GM12878 (cell line): Measurements from ENCODE around the gene MAPK8IP3. TPM values are rescaled to one million over a fixed set of nuclear protein-coding genes. Genes with fewer than 3 reads are reported as not detected.

Experiments used
- ATAC-seq: fragments of 200-7000 bp; cut with Tn5 transposase; 3 replicates; pipeline ENCODE4 v1.9.1; 2020; ENCODE audit warnings: mild to moderate bottlenecking, moderate library complexity
- BruUV-seq: library from RNA; stranded (reverse); fragments of 400-500 nt; replicated peaks from 2 replicates; lab custom pipeline; 2021; lab: Mats Ljungman, UMichigan
- CTCF ChIA-PET: fragments of 300-600 bp; sonication (Branson Sonifier 250); formaldehyde crosslinking; extraction: SDS; loops from one replicate; lab custom pipeline; 2021; ENCODE audit warnings: inconsistent platforms; lab: Yijun Ruan, JAX
- POLR2A ChIA-PET: fragments of 350-600 bp; formaldehyde crosslinking; extraction: SDS; loops from one replicate; lab custom pipeline; 2021; ENCODE audit warnings: inconsistent platforms; lab: Charles Lee
- RAD21 ChIA-PET: fragments of 300-600 bp; sonication (Branson Sonifier 250); formaldehyde crosslinking; loops from one replicate; lab custom pipeline; 2023; ENCODE audit warnings: antibody characterized with exemption; ENCODE audit not compliant: unreplicated experiment; lab: Charles Lee
- SMC1A ChIA-PET: fragments of 300-600 bp; sonication (Branson Sonifier 250); formaldehyde crosslinking; loops from one replicate; lab custom pipeline; 2023; ENCODE audit not compliant: unreplicated experiment, uncharacterized antibody; lab: Charles Lee
- DNase-seq: peaks from one replicate; pipeline ENCODE4 v3.0.0-alpha.2; 2011; ENCODE audit warnings: low read depth, low spot score
- FAIRE-seq: peaks from 3 replicates; lab custom pipeline; 2011; peaks lifted over from hg19 to GRCh38; lab: Jason Lieb, UNC
- H2AFZ ChIP-seq: 2 replicates; pipeline ENCODE4 v1.6.0; 2011; ENCODE audit warnings: low read depth, low read length, control low read depth; ENCODE audit not compliant: control insufficient read depth
- H3K27ac ChIP-seq: 2 replicates; pipeline ENCODE4 v1.5.1; 2011; ENCODE audit warnings: control low read depth; ENCODE audit not compliant: control insufficient read depth, insufficient read depth
- H3K27me3 ChIP-seq, 2 experiments: replicated peaks in 1 of 2; 2 replicates each; pipeline versions ENCODE4 v1.6.0 to v1.6.1; 2011; ENCODE audit warnings: low read length in 1 of 2; ENCODE audit not compliant: control insufficient read depth in 2 of 2, insufficient read depth in 2 of 2
- H3K36me3 ChIP-seq, 2 experiments: 2 replicates each; pipeline ENCODE4 v1.5.1; 2011; ENCODE audit warnings: low read length in 1 of 2; ENCODE audit not compliant: control insufficient read depth in 2 of 2, insufficient read depth in 2 of 2
- H3K4me1 ChIP-seq: 2 replicates; pipeline ENCODE4 v1.6.1; 2011; ENCODE audit warnings: mild to moderate bottlenecking, low read length, moderate library complexity, mixed read lengths; ENCODE audit not compliant: control insufficient read depth, insufficient read depth
- H3K4me2 ChIP-seq: 2 replicates; pipeline ENCODE4 v1.6.0; 2011; ENCODE audit warnings: control low read depth; ENCODE audit not compliant: control insufficient read depth, insufficient read depth
- H3K4me3 ChIP-seq: fragments of 200-600 bp; sonication (generic); 2 replicates; pipeline ENCODE4 v1.5.1; 2016
- H3K79me2 ChIP-seq: 2 replicates; pipeline ENCODE4 v1.6.0; 2011; ENCODE audit warnings: low read length; ENCODE audit not compliant: control insufficient read depth, insufficient read depth
- H3K9ac ChIP-seq: 2 replicates; pipeline ENCODE4 v1.8.0; 2011; ENCODE audit warnings: low read length, control low read depth, mixed read lengths; ENCODE audit not compliant: control insufficient read depth, insufficient read depth
- H3K9me3 ChIP-seq: replicated peaks from 3 replicates; pipeline ENCODE4 v1.5.1; 2011; ENCODE audit warnings: mild to moderate bottlenecking, low read length; ENCODE audit not compliant: control insufficient read depth, insufficient read depth
- H4K20me1 ChIP-seq: 2 replicates; pipeline ENCODE4 v1.6.0; 2011; ENCODE audit not compliant: control insufficient read depth, insufficient read depth
- E4F1 ChIP-seq: fragments of 450-650 bp; IDR thresholded peaks from 2 replicates; pipeline ENCODE4 v1.6.1; 2018; ENCODE audit warnings: borderline replicate concordance, mild to moderate bottlenecking; ENCODE audit not compliant: partially characterized antibody
- NBN ChIP-seq: fragments of 450-650 bp; IDR thresholded peaks from 2 replicates; pipeline ENCODE4 v1.6.1; 2016
- PKNOX1 ChIP-seq: fragments of 450-650 bp; IDR thresholded peaks from 2 replicates; pipeline ENCODE4 v1.6.1; 2016; ENCODE audit warnings: mild to moderate bottlenecking
- SIX5 ChIP-seq: IDR thresholded peaks from 2 replicates; pipeline ENCODE4 v1.6.1; 2011; ENCODE audit warnings: mild to moderate bottlenecking, low read depth, low read length, moderate library complexity; ENCODE audit not compliant: severe bottlenecking
- SP1 ChIP-seq: IDR thresholded peaks from one replicate; pipeline ENCODE4 v1.6.1; 2011; ENCODE audit warnings: low read depth, low read length
- SPI1 ChIP-seq: IDR thresholded peaks from 2 replicates; pipeline ENCODE4 v1.6.1; 2011; ENCODE audit warnings: low read depth, mild to moderate bottlenecking, low read length, moderate library complexity, borderline replicate concordance; ENCODE audit not compliant: insufficient read depth
- SUZ12 ChIP-seq: fragments of 200-600 bp; sonication (generic); IDR thresholded peaks from one replicate; pipeline ENCODE4 v1.6.1; 2018; ENCODE audit warnings: antibody characterized with exemption, mild to moderate bottlenecking; ENCODE audit not compliant: unreplicated experiment
- ZSCAN29 ChIP-seq: fragments of 450-650 bp; IDR thresholded peaks from 2 replicates; pipeline ENCODE4 v1.6.1; 2017; ENCODE audit warnings: mild to moderate bottlenecking, moderate library complexity
- WGBS: methylation state at CpG from one replicate; pipeline ENCODE4 v1.1.6; 2016; ENCODE audit warnings: low lambda C conversion rate; ENCODE audit not compliant: insufficient replicate concordance, insufficient coverage; ENCODE audit errors: missing lambda C conversion rate; 5-methylcytosine and 5-hydroxymethylcytosine counted together
- in situ Hi-C: fragments of 300-500 bp; cut with MboI; formaldehyde crosslinking; loops from 9 replicates; pipeline ENCODE4 v1.14.3; 2018; ENCODE audit warnings: mixed read lengths
- intact Hi-C: fragments of 100-400 bp; cut with micrococcal nuclease; formaldehyde crosslinking; loops from one replicate; pipeline ENCODE4 v1.14.2; 2022; ENCODE audit not compliant: unreplicated experiment
- polyA plus RNA-seq, 11 experiments: library from polyadenylated mRNA; depleted of rRNA in 4 of 11; unstranded in 6 of 11; stranded (reverse) in 5 of 11; fragments of >200 nt; fragmentation: Nextera tagmentation in 4 of 11; fragmentation: Illumina TruSeq in 1 of 11; extraction: Ambion mirVana in 4 of 11; extraction: Trizol in 1 of 11; gene quantifications; 1 replicate in 1 of 11; 2 replicates in 10 of 11; pipeline versions ENCODE4 v1.2.1 to v1.2.3, GENCODE V29; 2011 to 2016; ENCODE audit warnings: inconsistent platforms in 2 of 11, missing spikeins in 2 of 11, low read depth in 1 of 11
- total RNA-seq, 4 experiments: library from RNA; depleted of rRNA in 3 of 4; stranded (reverse); fragments of >200 nt in 3 of 4; fragmentation: Illumina TruSeq in 1 of 4; extraction: Trizol in 1 of 4; gene quantifications; 2 replicates each; pipeline versions ENCODE4 v1.2.1 to v1.2.3, GENCODE V29; 2013 to 2021
- TF ChIP-seq, protein P1 (sequence below): IDR thresholded peaks from 2 replicates; pipeline ENCODE4 v1.6.1; 2012; ENCODE audit warnings: mild to moderate bottlenecking, low read depth, low read length

MAPK8IP3 gene
- total and polyA plus RNA-seq, 10 of the 15 experiments (the other 5 are each of a cell fraction or from before 2014, with no cell fraction given), result 0.06 to 67.9 (median 18.2) TPM

- Histone ChIP-seq H3K4me3 (0 out of 2 replicates have a peak overlapping the region, but pooled peaks have one; percentile 100), H4K20me1 (no peaks in the 10 kb centered on the region), H3K4me2 (peak overlapping the region; percentile 94; the same call in 1 of the 2 replicates), H3K36me3 (peaks cover 0 to 8% of the 10 kb centered on the region in 2 experiments; a peak in 2 of 4 replicates), H3K9me3 (no peaks in the 10 kb centered on the region), H3K27me3 (no peaks in the 10 kb centered on the region), H3K79me2 (peaks cover 42% of the 10 kb centered on the region), H3K4me1 (peaks cover 14% of the 10 kb centered on the region)
- intact Hi-C loops (no loop called here), in situ Hi-C loops (no loop called here)
- ChIA-PET RAD21 (no interaction called here), CTCF (interaction anchor here (1.2 kb wide), 1 partner anchor 166 kb away, joined by 3 read pairs; no protein-coding TSS in a partner anchor), POLR2A (interaction anchor here (5.8 kb wide), 1 partner anchor 7 kb away, joined by 39 read pairs; the partner anchor contains the start of genes NUBP2 and SPSB3)
- BruUV-seq, result TSS peak; percentile 8
- no peak for FAIRE-seq
- no peak for TF ChIP-seq E4F1
- TF ChIP-seq ZSCAN29, result no peak
- no peak for TF ChIP-seq PKNOX1
- TF ChIP-seq SUZ12, result no peak
- no peak for TF ChIP-seq SPI1
- TF ChIP-seq, protein P1, sequence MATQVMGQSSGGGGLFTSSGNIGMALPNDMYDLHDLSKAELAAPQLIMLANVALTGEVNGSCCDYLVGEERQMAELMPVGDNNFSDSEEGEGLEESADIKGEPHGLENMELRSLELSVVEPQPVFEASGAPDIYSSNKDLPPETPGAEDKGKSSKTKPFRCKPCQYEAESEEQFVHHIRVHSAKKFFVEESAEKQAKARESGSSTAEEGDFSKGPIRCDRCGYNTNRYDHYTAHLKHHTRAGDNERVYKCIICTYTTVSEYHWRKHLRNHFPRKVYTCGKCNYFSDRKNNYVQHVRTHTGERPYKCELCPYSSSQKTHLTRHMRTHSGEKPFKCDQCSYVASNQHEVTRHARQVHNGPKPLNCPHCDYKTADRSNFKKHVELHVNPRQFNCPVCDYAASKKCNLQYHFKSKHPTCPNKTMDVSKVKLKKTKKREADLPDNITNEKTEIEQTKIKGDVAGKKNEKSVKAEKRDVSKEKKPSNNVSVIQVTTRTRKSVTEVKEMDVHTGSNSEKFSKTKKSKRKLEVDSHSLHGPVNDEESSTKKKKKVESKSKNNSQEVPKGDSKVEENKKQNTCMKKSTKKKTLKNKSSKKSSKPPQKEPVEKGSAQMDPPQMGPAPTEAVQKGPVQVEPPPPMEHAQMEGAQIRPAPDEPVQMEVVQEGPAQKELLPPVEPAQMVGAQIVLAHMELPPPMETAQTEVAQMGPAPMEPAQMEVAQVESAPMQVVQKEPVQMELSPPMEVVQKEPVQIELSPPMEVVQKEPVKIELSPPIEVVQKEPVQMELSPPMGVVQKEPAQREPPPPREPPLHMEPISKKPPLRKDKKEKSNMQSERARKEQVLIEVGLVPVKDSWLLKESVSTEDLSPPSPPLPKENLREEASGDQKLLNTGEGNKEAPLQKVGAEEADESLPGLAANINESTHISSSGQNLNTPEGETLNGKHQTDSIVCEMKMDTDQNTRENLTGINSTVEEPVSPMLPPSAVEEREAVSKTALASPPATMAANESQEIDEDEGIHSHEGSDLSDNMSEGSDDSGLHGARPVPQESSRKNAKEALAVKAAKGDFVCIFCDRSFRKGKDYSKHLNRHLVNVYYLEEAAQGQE, result no peak
- no peak for TF ChIP-seq SIX5
- no peak for TF ChIP-seq SP1
- TF ChIP-seq NBN, result no peak
- TF ChIP-seq, all 136 proteins: peak for 0
- 87% methylated on average over 26 of the region's 30 CpGs for WGBS
- Histone ChIP-seq H3K9ac (no peak overlapping the region), H2AFZ (no peak overlapping the region), H3K27ac (no peak overlapping the region)
- SMC1A ChIA-PET, result no interaction called here
- DNase-seq (no peak), ATAC-seq (no peak)
Measured at GRCh38 chr16:1775006-1775845, 69.2 kb downstream of the MAPK8IP3 start.
